Glomerular endothelial cell (primary cell): ENCODE data around the gene EBF3. TPM values are rescaled to one million over a fixed set of nuclear protein-coding genes. Genes with fewer than 3 reads are reported as not detected.

Experiments used
- DNase-seq: peaks from one replicate; pipeline ENCODE4 v3.0.0-alpha.2; 2011; ENCODE audit warnings: low read depth, low spot score; ENCODE audit errors: extremely low read depth
- total RNA-seq: library from RNA; depleted of rRNA; stranded (reverse); fragments of >200 nt; gene quantifications from 2 replicates; pipeline ENCODE4 v1.2.3, GENCODE V29; 2015

EBF3 gene
- total RNA-seq, 1 donor from 2014 or later = 2.0 TPM

GRCh38 chr10:129959544-129960480, 4.3 kb downstream of the EBF3 start:
- no peak for DNase-seq

GRCh38 chr10:129958629-129959543, 5.2 kb downstream of the EBF3 start:
- no peak for DNase-seq

- no peak for DNase-seq
Observed at GRCh38 chr10:129958148-129958628, 5.9 kb downstream of the EBF3 start.

GRCh38 chr10:129956876-129957673, 7.0 kb downstream of the EBF3 start:
- DNase-seq = no peak

- no peak for DNase-seq
Observed at GRCh38 chr10:129956286-129956670, 7.8 kb downstream of the EBF3 start.

GRCh38 chr10:129955601-129956285, 8.3 kb downstream of the EBF3 start:
- no peak for DNase-seq

- no peak for DNase-seq
Observed at GRCh38 chr10:129954492-129955315, 9.4 kb downstream of the EBF3 start.

- DNase-seq = no peak
Observed at GRCh38 chr10:129953119-129954051, 10.7 kb downstream of the EBF3 start.

GRCh38 chr10:129952378-129953118, 11.5 kb downstream of the EBF3 start:
- no peak for DNase-seq

- no peak for DNase-seq
Observed at GRCh38 chr10:129951970-129952265, 12.2 kb downstream of the EBF3 start.

- DNase-seq = no peak
Observed at GRCh38 chr10:129951101-129951969, 12.7 kb downstream of the EBF3 start.

GRCh38 chr10:129950676-129951075, 13.4 kb downstream of the EBF3 start:
- DNase-seq = no peak

GRCh38 chr10:129949891-129950291, 14.2 kb downstream of the EBF3 start:
- DNase-seq = no peak

GRCh38 chr10:129949411-129949810, 14.7 kb downstream of the EBF3 start:
- no peak for DNase-seq

GRCh38 chr10:129946859-129947258, 17.2 kb downstream of the EBF3 start:
- DNase-seq = no peak

GRCh38 chr10:129945941-129946760, 17.9 kb downstream of the EBF3 start:
- no peak for DNase-seq
